IMR-90 (cell line): ENCODE results near the gene KATNBL1. TPM values are rescaled to one million over a fixed set of nuclear protein-coding genes. Genes with fewer than 3 reads are reported as not detected.

Experiments used
- ATAC-seq: fragments of 200-7000 bp; cut with Tn5 transposase; 2 replicates; pipeline ENCODE4 v1.9.1; 2020; ENCODE audit warnings: low read depth, mild to moderate bottlenecking, moderate library complexity
- BruUV-seq: library from RNA; stranded (reverse); fragments of 400-500 nt; replicated peaks from 2 replicates; lab custom pipeline; 2021; lab: Mats Ljungman, UMichigan
- CTCF ChIA-PET: fragments of 300-600 bp; formaldehyde crosslinking; extraction: SDS; loops from one replicate; lab custom pipeline; 2021; ENCODE audit warnings: antibody characterized with exemption; lab: Yijun Ruan, JAX
- POLR2A ChIA-PET: fragments of 300-600 bp; sonication (Branson Sonifier 250); formaldehyde crosslinking; loops from one replicate; lab custom pipeline; 2022; ENCODE audit warnings: antibody characterized with exemption; ENCODE audit not compliant: unreplicated experiment; lab: Charles Lee
- DNase-seq: peaks from one replicate; pipeline ENCODE4 v3.0.0; 2013
- H2AFZ ChIP-seq: replicated peaks from 2 replicates; pipeline ENCODE3; 2013; ENCODE audit warnings: low read length, mild to moderate bottlenecking; ENCODE audit not compliant: poor library complexity
- H2AK5ac ChIP-seq: 2 replicates; pipeline ENCODE4 v1.6.1; 2013; ENCODE audit warnings: low read depth, low read length, inconsistent platforms
- H2AK9ac ChIP-seq: replicated peaks from 2 replicates; pipeline ENCODE3; 2013; ENCODE audit warnings: mild to moderate bottlenecking, low read depth, low read length, moderate library complexity; ENCODE audit not compliant: poor library complexity
- H2BK120ac ChIP-seq: 2 replicates; pipeline ENCODE4 v1.6.1; 2013; ENCODE audit warnings: low read depth, low read length, inconsistent platforms
- H2BK15ac ChIP-seq: 3 replicates; pipeline ENCODE4 v1.6.1; 2013; ENCODE audit warnings: low read depth, low read length, inconsistent platforms
- H2BK20ac ChIP-seq: 2 replicates; pipeline ENCODE4 v1.6.1; 2013; ENCODE audit warnings: low read depth, mild to moderate bottlenecking, inconsistent platforms, low read length, moderate library complexity
- H2BK5ac ChIP-seq: 2 replicates; pipeline ENCODE4 v1.6.1; 2013; ENCODE audit warnings: mild to moderate bottlenecking, low read depth, low read length, inconsistent platforms; ENCODE audit not compliant: poor library complexity, severe bottlenecking
- H3K14ac ChIP-seq: replicated peaks from 2 replicates; pipeline ENCODE4 v1.6.1; 2013; ENCODE audit warnings: low read depth, low read length, inconsistent platforms
- H3K18ac ChIP-seq: 2 replicates; pipeline ENCODE4 v1.6.1; 2013; ENCODE audit warnings: low read depth, low read length, control low read depth
- H3K23ac ChIP-seq: 2 replicates; pipeline ENCODE4 v1.6.1; 2013; ENCODE audit warnings: low read depth, low read length, inconsistent platforms
- H3K27ac ChIP-seq: 2 replicates; pipeline ENCODE4 v1.5.1; 2013; ENCODE audit warnings: mild to moderate bottlenecking, control low read depth, low read length; ENCODE audit not compliant: insufficient read depth
- H3K27me3 ChIP-seq: 2 replicates; pipeline ENCODE4 v1.6.1; 2013; ENCODE audit warnings: low read length; ENCODE audit not compliant: control insufficient read depth, insufficient read depth
- H3K36me3 ChIP-seq: 2 replicates; pipeline ENCODE4 v1.6.1; 2013; ENCODE audit warnings: low read length, mixed read lengths; ENCODE audit not compliant: control insufficient read depth, insufficient read depth
- H3K4ac ChIP-seq: 2 replicates; pipeline ENCODE4 v1.6.1; 2013; ENCODE audit warnings: low read depth, low read length, inconsistent platforms
- H3K4me1 ChIP-seq: 2 replicates; pipeline ENCODE4 v1.6.1; 2013; ENCODE audit warnings: low read length, mixed read lengths; ENCODE audit not compliant: control insufficient read depth, insufficient read depth
- H3K4me2 ChIP-seq: 2 replicates; pipeline ENCODE4 v1.6.1; 2013; ENCODE audit warnings: low read depth, mild to moderate bottlenecking, control low read depth, low read length, moderate library complexity
- H3K4me3 ChIP-seq: 2 replicates; pipeline ENCODE4 v1.5.1; 2013; ENCODE audit warnings: low read depth, mild to moderate bottlenecking, control low read depth, low read length, moderate library complexity; ENCODE audit not compliant: insufficient read depth
- H3K56ac ChIP-seq: 2 replicates; pipeline ENCODE4 v1.6.1; 2013; ENCODE audit warnings: low read length, inconsistent platforms; ENCODE audit not compliant: insufficient read depth; ENCODE audit errors: extremely low read depth
- H3K79me1 ChIP-seq, 2 experiments: 2 replicates each; pipeline ENCODE4 v1.6.1; 2013; ENCODE audit warnings: low read length in 2 of 2, inconsistent platforms in 1 of 2, low read depth in 1 of 2
- H3K9ac ChIP-seq: 2 replicates; pipeline ENCODE4 v1.6.1; 2013; ENCODE audit warnings: low read depth, low read length, control low read depth
- H3K9me1 ChIP-seq: 2 replicates; pipeline ENCODE4 v1.6.1; 2013; ENCODE audit warnings: low read length, inconsistent platforms; ENCODE audit not compliant: insufficient read depth
- H3K9me3 ChIP-seq: 2 replicates; pipeline ENCODE4 v1.6.1; 2013; ENCODE audit warnings: low read length; ENCODE audit not compliant: control insufficient read depth, insufficient read depth
- H4K20me1 ChIP-seq: 2 replicates; pipeline ENCODE4 v1.6.1; 2013; ENCODE audit warnings: low read length, inconsistent platforms; ENCODE audit not compliant: insufficient read depth
- H4K5ac ChIP-seq: 2 replicates; pipeline ENCODE4 v1.6.1; 2013; ENCODE audit warnings: mild to moderate bottlenecking, low read depth, low read length, control low read depth
- H4K8ac ChIP-seq, 2 experiments: 2 replicates each; pipeline ENCODE4 v1.6.1; 2013; ENCODE audit warnings: low read depth in 2 of 2, low read length in 2 of 2, control low read depth in 1 of 2, inconsistent platforms in 1 of 2
- H4K91ac ChIP-seq: 2 replicates; pipeline ENCODE4 v1.6.1; 2013; ENCODE audit warnings: low read depth, low read length, inconsistent platforms; ENCODE audit not compliant: insufficient read depth
- BHLHE40 ChIP-seq: fragments of 150-350 bp; IDR thresholded peaks from 2 replicates; pipeline ENCODE4 v1.6.1; 2016; ENCODE audit warnings: mild to moderate bottlenecking, low read depth, low read length
- CEBPB ChIP-seq: IDR thresholded peaks from 2 replicates; pipeline ENCODE4 v1.6.1; 2012; ENCODE audit warnings: low read depth, low read length, improper control_type of control experiment
- ELK1 ChIP-seq: fragments of 150-350 bp; IDR thresholded peaks from 2 replicates; pipeline ENCODE4 v1.6.1; 2016; ENCODE audit warnings: low read depth, mild to moderate bottlenecking, low read length, moderate library complexity, borderline replicate concordance
- FOS ChIP-seq: fragments of 150-350 bp; IDR thresholded peaks from 2 replicates; pipeline ENCODE4 v1.6.1; 2016; ENCODE audit warnings: low read depth, low read length
- NFE2L2 ChIP-seq: fragments of 150-350 bp; IDR thresholded peaks from 2 replicates; pipeline ENCODE4 v1.6.1; 2016; ENCODE audit warnings: low read depth, mild to moderate bottlenecking, low read length
- RAD21 ChIP-seq: IDR thresholded peaks from 2 replicates; pipeline ENCODE4 v1.6.1; 2012; ENCODE audit warnings: low read length, improper control_type of control experiment
- WGBS, 2 experiments: methylation state at CpG; one replicate each; pipeline versions ENCODE4 v1.1.5 to v1.1.7; 2013; ENCODE audit warnings: missing lambda C conversion rate in 2 of 2; ENCODE audit not compliant: insufficient read length in 1 of 2; ENCODE audit errors: extremely low coverage in 2 of 2; 5-methylcytosine and 5-hydroxymethylcytosine counted together
- dilution Hi-C: fragments of 300-500 bp; cut with HindIII; formaldehyde crosslinking; loops from one replicate; pipeline ENCODE4 v1.14.3; 2018; ENCODE audit warnings: low sequenced_read_pairs; ENCODE audit not compliant: unreplicated experiment
- in situ Hi-C: fragments of 300-500 bp; cut with MboI; formaldehyde crosslinking; loops from 3 replicates; pipeline ENCODE4 v1.14.3; 2019; ENCODE audit warnings: low sequenced_read_pairs, inconsistent platforms, mixed read lengths
- intact Hi-C: fragments of 100-400 bp; cut with micrococcal nuclease; formaldehyde crosslinking; loops from 2 replicates; pipeline ENCODE4 v1.10.0; 2022
- polyA plus RNA-seq, 3 experiments: library from polyadenylated mRNA; depleted of rRNA; stranded (reverse); fragments of >200 nt; gene quantifications; 2 replicates each; pipeline ENCODE4 v1.2.3, GENCODE V29; 2012; ENCODE audit warnings: low replicate concordance in 1 of 3
- total RNA-seq: library from RNA; depleted of rRNA; stranded (reverse); fragments of >200 nt; gene quantifications from 2 replicates; pipeline ENCODE4 v1.2.3, GENCODE V29; 2012

The KATNBL1 gene
- total and polyA plus RNA-seq, 2 of the 4 experiments (the other 2 are of a cell fraction) = 17.1 to 24.0 TPM

- Histone ChIP-seq H3K4ac (no peak overlapping the region), H3K4me1 (no peaks in the 10 kb centered on the region), H3K56ac (no peak overlapping the region), H3K23ac (no peak overlapping the region), H2BK5ac (no peak overlapping the region), H3K27me3 (no peaks in the 10 kb centered on the region), H4K8ac (no peak overlapping the region), H4K20me1 (no peaks in the 10 kb centered on the region), H3K79me1 (no peaks in the 10 kb centered on the region), H4K91ac (no peak overlapping the region), H3K27ac (no peak overlapping the region), H3K9me1 (peaks cover 2% of the 10 kb centered on the region; the same call in 1 of the 2 replicates), H3K36me3 (no peaks in the 10 kb centered on the region), H2AK9ac (no peak overlapping the region), H3K9me3 (no peaks in the 10 kb centered on the region), H2BK120ac (no peak overlapping the region), H3K9ac (no peak overlapping the region), H2BK15ac (no peak overlapping the region), H4K5ac (no peak overlapping the region), H2AFZ (no peak overlapping the region), H3K14ac (no peak overlapping the region), H3K18ac (no peak overlapping the region), H2BK20ac (no peak overlapping the region), H3K4me3 (no peak overlapping the region), H3K4me2 (no peak overlapping the region), H2AK5ac (peak overlapping the region; percentile 49; the same call in 1 of the 2 replicates)
- 100% methylated on average over 1 of the region's 7 CpGs; no CpG with 5 or more reads in 1 of the 2 experiments for WGBS, 2 experiments
- intact Hi-C loops = no loop called here
- ChIA-PET POLR2A (no interaction called here), CTCF (interaction anchor here (1.4 kb wide), 1 partner anchor 108 kb away, joined by 4 read pairs; no protein-coding TSS in a partner anchor)
- ATAC-seq (no peak), DNase-seq (peak; percentile 31)
- TF ChIP-seq RAD21 = no peak
- no peak for TF ChIP-seq ELK1
- no peak for TF ChIP-seq NFE2L2
- TF ChIP-seq BHLHE40 = no peak
- TF ChIP-seq CEBPB = no peak
- TF ChIP-seq FOS = 0 out of 2 replicates have a peak, but pooled peaks have one; percentile 10
- in situ Hi-C loops = loop anchor here (10.0 kb wide), 1 partner anchor 153 kb away; no protein-coding TSS in a partner anchor
- BruUV-seq = no TSS peak
- dilution Hi-C loops = no loop called here
These were observed 7.8 kb upstream of the KATNBL1 start for GRCh38 chr15:34217587-34218225.
